Stimulated activated CD4-positive, alpha-beta T cell treated with anti-CD3 and anti-CD28 coated beads, Interleukin-12 subunit alpha, Interleukin-12 subunit beta, amount 100 ng/mL, for 48 hours (primary cell): ENCODE results near the gene EGLN2.
"Not testable (repeated sequence)": the region's sequence is repeated elsewhere in the genome, so short reads cannot be mapped to it uniquely, and the experiment has no call there.

Experiments
- DNase-seq, 3 donors: peaks; one replicate each; pipeline ENCODE4 v3.0.0-alpha.2; 2020; ENCODE audit warnings: low read depth in 2 of 3, low spot score in 1 of 3

The EGLN2 gene

DNA sequence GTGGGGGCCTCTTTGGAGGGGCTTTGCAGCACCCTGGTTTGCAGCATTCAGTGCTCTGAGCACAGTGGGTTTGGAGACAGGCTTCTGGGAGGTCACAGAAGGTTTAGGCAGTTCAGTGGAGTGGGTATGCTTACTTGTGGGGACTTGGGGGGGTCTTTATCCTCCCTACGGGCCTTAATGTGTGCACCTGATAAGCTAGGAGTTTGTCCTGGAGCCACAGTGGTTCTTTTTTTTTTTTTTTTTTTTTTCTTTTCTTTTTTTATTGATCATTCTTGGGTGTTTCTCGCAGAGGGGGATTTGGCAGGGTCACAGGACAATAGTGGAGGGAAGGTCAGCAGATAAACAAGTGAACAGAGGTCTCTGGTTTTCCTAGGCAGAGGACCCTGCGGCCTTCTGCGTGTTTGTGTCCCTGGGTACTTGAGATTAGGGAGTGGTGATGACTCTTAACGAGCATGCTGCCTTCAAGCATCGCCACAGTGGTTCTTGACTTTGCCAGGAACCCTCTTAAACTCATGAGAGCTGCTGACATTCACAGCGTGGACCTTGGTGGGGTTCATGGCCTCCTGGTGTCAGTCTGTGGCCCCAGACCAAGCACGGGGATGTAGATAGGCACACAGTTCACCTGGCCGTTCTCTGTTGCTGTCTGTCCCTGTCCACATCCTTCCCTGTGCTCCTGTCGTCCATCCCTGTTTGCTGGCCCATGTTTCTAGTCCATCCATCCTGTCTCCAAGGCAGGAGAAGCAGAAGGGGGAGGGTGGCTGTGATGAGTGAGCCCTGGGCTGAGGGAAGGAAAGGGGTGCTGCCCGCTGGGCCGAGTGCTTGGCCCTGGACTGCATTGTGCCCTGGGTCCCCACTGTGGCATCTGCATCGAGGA, 2.7 kb downstream of the EGLN2 start:
- no peak for DNase-seq

DNA sequence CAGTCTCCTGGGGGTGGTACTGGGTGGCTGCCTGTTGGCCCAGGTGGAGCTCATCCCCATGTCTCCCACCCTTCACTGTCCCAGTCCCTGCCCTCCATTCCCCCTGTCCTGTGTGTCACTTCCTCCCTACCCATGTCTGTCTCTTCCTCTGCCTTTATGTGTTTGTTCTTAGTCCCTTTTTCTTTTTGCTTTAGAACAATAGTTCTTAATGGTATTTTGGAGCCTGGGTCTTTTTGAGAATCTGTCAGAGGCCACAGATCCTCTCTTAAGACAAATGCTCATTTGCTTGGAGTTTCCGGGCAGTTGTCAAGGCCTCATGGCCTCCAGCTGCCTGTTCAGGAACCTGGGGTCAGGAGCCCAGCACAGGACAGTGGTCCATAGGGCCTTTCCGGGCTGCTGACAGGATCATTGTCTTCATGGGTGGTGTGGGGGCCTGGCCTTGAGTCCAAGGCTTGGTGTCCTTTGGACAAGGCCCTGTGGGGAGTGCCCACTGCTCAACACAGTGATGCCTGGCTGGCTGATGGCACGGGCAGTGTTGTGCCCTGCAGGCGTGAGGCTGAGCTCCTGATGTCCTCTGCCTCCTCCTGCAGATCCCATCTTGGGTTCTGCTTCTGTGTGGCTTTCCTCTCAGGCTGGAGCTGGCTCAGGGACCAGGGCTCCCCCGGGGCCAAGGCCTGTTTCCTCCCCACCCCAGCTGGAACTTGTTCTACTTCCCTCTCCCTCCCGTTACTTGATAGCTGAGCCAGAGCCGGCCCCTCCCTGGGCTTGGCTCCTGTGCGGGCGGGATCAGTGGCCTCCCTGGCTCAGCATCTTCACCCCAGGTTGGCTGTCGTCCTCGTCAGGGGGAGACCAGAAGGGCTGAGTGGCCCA, 3.5 kb downstream of the EGLN2 start:
- no peak for DNase-seq

DNA sequence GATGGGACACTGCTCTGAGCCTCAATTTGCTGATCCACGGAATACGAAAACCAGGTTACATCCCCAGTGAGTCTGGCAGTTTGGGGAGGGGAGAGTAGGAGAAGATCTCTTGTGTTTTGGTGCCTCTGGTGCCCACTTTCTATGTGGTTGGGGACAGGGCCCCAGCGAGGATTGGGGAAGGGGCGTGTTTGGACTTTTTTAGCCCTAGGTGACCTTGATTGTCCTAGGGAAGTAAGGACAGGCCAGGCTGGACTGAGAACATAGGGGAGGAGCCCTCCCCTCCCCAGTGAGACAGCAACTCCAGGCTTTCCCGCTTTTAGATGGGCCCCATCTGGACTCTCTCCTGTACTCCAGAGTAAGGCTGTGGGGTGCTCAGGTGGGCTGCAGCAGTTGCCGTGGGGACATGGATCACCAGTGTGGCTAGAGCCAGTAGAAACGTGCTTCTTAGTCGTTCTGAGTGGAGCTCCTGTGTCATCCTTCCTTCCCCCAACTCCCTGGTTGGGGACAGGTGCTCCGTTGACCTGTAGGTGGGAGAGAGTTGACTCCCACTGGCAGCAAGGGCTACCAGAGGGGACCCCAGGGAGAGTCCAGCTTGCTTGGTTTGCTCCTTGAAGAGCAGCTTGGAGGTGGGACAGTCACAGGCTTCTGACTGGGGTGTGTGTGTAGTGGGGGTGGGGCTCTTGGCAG, 4.3 kb downstream of the EGLN2 start:
- DNase-seq = no peak

DNA sequence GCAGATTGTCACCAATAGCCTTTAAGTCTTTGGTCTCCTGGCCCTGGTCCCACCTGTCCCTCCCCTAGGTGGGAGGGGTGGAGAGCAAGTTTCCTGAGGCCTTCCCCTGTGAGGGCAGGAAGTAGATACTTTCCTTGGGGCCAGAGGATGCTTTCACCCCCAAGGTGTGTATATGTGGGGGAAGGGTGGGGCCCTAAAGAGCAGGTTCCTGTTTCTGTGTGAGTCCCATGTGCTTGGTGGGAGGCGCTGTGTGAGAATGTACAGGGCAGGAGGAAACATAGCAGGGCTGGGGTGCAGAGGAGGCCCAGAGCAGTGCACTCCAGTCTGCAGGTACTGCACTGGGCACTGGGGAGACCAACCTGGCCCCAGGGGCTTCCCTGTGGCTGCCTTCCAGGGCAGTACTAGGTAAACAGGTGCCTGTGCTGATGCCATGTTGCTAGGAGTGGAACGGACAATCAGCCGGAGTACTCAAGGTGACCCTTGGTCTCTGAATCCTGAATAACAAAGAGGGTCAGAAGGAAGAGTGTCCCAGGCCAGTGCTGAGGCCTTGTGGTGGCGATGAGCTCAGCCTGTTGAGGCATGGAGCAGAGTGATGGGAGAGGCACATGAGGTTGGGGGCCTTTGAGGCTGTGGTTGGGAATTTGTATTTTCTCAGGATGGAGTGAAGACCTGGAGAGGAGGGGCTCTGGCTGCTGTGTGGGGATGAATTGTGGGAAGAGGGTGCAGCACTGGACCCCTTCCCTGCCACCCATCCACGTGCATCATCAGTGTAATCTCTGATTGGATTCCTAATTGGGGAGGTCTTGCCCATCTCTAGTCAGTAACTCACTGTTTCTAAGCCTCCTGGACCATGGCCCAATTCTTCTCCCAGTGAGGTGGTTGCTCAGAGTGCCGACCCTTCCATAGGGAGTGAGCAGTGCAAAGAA, 5.1 kb downstream of the EGLN2 start:
- DNase-seq = peak in 2 of 3 donors; percentile 34 to 36

DNA sequence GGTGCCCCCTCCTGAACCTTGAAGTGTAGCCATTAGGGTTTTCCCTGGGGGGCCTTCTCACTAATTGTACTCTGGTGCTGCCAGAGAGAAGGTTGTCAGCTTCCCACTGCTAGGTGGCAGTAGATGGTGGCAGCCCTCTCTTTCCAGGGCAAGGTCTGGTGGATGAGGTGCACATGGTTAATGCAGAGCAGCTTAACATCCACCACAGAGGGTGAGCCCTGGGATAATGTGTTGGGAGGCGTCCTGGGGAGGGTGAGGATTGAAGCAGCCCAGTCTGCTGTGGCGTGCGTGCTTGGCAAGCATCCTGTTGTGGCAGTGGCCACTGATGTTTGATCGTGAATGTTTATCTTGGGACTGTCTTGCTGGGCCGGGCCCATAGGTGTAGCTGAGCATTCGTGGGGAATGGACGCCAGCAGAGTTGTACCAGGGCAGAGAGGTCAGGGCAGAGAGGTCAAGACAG, 5.8 kb downstream of the EGLN2 start:
- DNase-seq = no peak

DNA sequence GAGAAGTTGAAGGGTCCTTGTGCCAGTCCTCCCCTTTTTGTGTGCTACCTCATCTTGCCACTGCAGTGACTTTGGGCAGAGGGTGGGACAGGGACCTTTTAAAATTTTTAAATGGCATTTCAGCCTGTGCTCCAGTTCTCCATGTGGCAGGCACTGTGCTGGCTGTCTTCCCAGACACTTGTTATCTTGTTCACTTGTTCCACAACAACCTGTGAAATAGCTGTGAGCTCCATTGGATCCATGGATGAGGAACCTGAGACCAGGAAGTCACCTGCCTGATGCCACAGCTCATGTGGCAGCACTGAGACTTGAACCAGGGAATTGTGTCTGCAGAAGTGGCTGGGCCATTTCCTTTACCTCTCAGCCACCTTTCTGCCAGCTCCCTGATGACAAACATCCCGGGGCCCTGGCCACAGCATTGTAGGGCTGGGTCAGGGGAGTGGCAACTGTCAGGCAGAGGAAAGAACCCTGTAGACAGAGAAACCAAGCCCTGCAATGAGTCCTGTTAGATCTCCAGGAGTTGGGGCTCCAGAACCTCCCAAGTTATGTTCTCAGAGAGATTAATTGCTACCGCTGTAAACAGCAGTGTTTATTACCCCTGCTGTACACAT, 6.4 kb downstream of the EGLN2 start:
- DNase-seq = no peak

DNA sequence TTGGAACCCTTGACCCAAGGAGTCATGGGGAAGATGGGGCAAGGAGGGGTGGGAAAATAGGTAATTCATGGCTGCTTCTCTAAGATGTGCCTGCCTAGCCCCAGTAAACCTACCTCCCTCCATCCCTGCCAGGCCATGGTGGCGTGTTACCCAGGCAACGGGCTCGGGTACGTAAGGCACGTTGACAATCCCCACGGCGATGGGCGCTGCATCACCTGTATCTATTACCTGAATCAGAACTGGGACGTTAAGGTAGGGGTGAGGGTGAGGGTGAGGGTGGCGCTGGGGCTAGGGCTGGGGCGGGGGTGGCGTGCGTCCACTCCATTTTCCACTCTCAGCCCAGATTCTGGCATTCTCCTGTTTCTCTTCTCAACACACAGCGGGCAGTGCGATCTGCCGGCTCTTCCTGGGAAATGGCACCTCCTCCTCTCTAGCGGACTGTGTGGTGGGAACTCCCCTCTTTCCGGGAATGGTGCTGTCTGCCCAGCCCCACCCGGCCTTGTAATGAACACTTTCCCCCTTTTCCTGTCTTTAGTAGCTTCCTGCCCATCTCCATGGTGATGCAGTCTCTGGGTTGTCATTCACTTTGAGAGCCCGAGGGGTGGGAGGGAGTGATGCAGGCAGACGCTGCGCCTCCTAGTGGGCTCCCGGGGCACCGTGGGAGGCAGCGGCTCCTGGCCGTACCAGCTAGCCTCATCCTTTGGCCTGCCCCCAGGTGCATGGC, 7.6 kb downstream of the EGLN2 start:
- peak; percentile 61 to 79 (median 72) for DNase-seq

DNA sequence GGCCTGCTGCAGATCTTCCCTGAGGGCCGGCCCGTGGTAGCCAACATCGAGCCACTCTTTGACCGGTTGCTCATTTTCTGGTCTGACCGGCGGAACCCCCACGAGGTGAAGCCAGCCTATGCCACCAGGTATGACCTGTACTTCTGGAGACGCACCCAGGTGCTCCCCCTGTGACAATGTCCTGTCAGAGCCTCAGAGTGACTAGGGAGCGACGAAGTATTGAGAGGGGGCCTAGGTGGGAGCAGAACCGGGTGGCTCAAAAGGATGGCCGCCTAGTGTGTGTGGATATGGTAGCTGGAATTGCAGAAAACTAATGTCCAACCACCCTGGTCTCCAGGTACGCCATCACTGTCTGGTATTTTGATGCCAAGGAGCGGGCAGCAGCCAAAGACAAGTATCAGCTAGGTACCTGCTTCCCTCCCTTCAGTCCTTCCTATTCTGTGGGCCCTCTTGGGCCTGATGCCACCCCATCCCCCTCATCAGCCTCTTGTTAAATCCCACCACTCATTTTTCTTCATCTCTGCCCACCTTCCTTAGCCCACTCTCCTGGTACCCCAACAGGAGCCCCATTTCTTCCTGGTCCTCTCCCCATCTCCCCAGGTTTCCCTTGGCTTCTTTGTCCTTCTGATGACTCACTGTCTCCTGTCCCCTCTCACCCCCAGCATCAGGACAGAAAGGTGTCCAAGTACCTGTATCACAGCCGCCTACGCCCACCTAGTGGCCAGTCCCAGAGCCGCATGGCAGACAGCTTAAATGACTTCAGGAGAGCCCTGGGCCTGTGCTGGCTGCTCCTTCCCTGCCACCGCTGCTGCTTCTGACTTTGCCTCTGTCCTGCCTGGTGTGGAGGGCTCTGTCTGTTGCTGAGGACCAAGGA, 8.4 kb downstream of the EGLN2 start:
- no peak for DNase-seq

DNA sequence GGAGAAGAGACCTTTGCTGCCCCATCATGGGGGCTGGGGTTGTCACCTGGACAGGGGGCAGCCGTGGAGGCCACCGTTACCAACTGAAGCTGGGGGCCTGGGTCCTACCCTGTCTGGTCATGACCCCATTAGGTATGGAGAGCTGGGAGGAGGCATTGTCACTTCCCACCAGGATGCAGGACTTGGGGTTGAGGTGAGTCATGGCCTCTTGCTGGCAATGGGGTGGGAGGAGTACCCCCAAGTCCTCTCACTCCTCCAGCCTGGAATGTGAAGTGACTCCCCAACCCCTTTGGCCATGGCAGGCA, 9.0 kb downstream of the EGLN2 start:
- DNase-seq = no peak

DNA sequence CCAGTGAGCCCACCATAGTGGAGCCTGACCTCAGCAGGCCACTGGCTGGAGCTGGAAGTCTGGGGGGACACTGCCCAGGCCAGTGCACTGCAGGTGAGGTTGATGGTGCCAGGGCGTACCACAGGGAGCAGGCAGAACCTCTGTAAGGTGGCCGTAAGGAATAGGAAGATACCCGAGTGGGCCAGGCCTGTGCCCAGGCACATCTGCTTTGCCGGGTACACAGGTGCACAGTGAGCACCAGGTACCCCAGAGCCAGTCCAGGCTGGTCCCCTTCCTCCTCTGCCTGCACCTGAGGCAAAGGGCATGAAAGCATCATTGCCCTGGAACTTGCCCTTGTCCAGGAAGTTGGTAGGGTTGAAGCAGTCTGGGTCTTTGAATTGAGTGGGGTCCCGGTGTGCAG, 9.5 kb downstream of the EGLN2 start:
- DNase-seq = no peak

DNA sequence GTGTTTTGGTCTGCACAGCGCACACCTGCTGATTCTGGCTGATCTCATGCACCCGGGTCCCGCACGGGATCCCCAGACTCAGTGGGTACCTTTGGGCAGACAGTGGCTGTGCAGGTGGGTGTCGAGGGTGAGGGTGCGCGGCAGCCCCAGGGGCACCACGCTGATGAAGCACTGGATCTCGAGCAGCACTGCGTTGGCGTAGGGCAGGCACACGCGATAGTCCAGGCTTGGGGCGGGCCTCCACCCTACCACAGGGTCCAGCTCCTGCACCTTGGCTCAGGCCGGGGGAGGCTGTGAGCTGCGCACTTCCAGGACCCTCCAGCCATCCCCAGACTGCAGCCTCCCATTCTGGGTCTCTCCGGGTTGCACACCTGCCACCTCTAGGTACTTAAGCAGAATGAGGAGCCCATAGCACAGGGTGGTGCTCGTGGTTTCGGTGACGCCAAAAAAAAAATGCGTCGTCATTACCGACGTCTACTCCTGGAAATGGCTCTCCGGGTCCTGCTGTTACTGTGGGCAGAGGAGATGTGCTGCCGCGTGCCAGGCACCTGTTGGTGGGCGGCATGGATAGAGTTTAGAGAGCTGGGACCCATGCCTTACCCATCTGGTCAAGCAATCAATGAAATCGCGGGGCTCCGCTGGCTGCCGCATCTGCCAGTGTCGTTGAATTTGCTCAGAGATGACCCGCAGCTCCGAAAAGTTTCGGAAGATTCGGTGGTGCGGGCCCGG, 10.5 kb downstream of the EGLN2 start:
- DNase-seq = no peak

DNA sequence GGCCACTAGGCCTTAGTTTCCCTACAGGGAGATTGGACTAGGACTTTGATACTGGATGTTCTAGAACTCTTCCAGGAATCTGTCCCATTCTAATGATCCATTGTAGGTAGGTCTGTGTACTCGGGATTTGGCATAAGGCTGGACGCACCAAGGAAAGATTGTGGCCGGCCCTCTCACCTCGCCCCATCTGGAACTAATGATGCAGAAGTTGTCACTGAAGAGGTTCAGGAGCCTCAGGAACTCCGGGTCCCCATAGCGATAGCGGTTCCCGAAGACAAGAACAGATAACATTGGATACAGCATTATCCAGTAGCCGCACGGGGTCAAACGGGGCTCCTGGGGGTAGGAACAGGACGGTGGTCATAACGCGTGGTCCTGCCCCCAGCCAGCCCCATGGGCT, 11.2 kb downstream of the EGLN2 start:
- no peak for DNase-seq

DNA sequence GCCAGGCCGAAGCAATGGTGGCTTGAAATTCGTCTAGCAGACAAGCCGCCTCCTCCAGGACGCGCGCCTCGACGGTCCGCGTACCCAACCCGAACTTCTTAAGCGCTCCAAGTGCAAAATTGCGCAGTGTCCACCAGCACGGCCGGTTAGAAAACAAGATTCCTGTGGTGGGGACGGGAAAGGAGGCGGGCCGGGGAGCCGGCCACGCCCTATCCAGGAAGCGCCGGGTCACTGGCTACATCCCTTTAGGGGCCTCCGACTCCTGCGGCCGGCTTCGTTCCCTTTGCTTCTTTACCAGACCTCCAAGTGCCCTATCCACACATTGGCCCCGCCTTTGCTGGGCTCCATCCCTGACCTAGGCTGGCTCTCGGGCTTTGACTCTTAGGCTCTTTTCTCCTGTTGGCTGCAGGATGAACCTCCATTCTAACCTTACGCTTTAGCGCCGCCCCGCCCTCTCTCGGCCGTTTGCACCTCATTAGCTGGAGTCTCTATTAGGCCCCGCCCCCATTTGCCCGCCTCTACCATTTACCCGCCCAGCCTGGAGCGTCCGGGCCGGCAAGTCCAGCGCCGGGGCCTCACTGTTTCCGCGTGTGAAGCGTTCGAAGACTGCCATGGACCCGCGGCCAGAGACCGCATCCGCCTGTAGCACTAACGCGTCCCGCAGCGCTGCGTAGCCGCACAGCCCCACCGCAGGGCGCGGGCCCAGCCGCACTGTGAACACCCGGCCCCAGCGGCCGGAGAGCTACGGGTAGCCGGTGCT, 11.8 kb downstream of the EGLN2 start:
- peak in 2 of 3 donors; percentile 44 to 49 for DNase-seq

DNA sequence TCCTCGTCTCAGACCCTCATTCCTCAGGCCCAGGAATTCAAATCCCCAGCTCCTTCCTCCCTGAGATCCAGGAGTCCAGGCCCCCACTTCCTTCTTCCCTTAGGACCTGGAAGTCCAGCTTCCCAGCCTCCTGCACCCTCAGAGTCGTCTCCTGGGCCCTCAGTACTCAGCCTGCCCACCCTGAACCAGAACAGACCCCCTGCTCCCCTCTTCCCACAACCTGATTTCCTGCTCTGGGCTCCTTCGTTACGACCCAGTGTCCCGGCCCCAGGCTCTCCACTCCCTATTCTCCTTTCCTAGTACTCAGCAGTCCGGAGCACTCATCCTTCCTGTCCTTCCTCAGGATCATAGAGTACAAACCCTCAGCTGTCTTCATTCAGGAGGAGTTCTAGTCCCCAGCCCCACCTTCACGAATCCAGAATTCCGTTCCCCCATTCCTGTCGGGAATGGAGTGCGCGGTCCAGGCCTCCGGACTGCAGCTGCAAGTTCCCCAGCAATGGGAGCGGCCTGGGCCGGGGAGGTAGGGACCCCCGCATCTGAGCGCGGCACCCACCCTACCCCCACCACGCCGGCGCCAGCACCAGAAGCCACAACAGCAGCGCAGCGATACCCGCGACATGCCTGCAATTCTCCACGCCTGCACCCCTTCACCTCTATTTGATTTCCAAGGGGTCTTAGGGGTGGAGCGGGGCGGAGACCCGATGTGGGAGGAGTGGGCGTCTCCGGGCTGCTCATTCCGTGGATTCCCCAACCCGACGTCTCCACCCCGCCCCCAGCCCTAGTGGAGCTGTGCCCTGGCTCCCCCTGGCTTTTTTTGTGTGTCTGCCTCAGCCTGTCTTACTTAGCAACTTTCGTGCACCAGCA, 12.7 kb downstream of the EGLN2 start:
- no peak for DNase-seq

DNA sequence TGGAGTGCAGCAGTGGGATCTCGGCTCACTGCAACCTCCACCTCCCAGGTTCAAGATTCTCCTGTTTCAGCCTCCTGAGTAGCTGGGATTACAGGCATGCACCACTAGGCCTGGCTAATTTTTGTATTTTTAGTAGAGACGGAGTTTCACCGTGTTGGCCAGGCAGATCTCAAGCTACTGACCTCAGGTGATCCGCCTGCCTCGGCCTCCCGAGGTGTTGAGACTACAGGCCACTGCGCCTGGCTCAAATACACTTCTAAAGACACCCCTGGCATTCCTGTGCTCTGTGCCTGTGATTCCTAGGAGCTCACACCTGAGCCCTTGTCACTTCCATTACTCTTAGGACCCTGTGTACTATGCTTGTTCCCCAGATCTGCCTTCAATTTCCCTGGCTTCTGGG, 13.6 kb downstream of the EGLN2 start:
- DNase-seq = not testable (repeated sequence)

DNA sequence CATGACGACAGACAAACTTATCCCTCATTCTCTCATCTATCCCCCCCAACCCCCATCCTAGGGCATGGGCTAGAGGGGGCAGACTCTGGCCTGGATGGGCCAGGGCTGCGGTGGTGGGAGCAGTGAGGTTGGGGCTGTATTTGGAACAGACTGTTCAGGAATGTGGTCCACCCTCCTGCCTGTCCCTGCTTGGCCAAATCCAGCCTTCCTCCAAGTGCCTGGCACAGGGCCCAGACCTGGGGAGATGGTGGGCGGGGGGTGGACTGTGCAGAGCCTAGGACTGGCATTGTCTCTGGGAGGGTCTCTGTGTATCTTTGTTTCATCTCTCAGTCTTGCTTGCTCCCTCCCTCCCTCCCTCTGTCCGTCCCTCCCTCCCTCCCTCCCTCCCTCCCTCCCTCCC, 14.2 kb downstream of the EGLN2 start:
- DNase-seq = no peak
